Activated naive CD4-positive, alpha-beta T cell (primary cell): ENCODE results near the gene PTPRZ1.

Source experiments
- DNase-seq, 4 experiments: peaks; one replicate each; lab custom pipeline; 2025; lab: John Stamatoyannopoulos, UW

Gene PTPRZ1

DNA sequence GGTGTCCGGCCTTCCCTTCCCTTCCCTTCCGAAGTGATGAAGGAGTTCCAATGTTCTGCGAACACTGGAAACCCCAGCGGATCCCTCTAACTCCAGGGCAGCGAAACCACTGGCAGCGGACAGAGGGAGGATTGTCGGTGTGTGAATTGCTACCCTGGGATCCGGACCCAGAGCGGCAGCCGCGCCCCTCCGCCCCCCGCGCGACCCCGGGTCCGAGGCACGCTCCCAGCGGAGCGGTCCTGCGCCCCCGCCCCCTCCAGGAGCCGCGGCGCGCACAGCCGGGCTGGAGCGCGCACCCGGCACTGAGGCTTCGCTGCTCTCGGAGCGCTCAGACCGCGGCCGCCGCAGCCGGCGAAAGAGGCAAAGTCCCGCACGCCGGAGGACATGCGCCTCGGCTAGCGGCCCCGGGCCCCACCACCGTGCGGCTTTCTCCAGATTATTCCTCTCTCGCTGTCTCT is at the start of gene PTPRZ1:
Gene PTPRZ1 (plus strand): TSS at position 331 of the 458 bp plus-strand sequence. CDS start 339 bp downstream, outside the sequence.
- DNase-seq = no peak

DNA sequence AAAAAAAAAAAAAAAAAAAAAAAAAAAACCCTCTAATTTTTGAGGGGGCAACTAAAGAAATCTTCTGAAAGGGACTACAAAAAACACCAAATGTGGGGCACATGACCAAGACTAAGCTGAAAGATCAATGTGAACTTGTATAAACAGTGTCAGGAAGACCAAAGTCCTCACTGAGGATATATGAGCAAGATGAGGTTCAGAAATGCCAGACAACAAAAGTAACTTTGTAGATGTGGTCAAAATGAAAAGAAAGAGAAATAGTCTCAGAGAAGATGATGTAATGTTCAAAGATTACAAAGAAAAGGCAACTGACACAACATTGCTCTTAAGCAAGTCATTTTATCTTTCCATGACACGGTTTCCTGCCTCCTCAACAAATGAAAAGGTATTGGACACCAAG is 48.7 kb upstream of the PTPRZ1 start:
- DNase-seq = no peak

DNA sequence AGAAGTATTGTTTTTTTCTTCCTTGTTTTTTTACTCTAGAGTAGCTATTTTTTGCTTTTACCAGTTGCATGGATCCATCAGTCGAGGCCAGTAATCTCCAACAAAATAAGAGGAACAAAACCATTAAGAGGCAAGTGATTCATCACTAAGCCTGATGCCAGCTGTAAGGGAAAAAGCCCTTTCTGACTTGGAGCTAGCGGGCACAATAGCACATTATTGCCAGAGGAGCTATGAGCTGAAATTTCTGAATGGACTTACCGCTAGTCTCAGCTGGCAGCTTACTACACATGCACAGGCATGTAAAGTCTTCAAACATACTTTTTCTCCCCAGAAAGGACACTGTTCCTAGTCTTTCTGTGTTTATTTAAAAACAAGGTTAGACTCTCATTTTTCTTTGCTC is 41.6 kb upstream of the PTPRZ1 start:
- no peak for DNase-seq

DNA sequence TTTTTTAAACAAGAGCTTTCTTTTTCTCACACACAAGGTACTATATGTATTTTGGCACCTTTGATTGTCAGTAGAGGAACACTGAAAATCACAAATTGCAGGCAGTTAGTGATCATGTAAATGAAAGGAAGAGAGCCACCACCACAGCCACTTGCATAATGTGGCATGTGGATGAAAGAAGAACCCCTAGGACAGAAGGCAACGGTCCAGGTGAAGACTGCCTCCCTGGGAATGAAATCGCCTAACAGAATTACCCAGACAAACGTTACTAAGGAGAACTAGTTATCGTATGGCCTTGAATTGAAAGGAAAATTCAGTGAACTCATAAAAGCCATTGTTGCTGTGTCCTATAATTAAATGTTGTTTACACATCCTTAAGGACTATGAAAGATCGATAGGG is 41.2 kb upstream of the PTPRZ1 start:
- no peak for DNase-seq

DNA sequence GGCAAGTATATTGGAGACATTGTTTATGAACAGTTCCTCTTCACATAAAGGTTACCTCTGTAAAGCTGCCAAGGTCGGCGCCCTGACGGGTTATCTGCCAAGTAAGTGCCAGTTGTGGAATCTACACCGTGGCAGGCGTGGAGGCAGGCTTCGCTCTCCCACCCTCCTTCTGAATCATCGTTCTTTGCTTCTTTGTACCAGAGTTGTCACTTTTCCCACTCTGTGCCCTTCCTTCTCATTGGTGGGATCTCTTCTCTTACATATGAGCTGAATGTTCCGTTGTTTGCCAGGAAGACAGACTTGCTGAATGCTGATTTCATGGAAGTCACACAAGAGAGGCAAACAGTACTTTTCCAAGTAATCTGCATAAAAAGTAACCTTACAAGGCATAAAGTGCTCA is 40.6 kb upstream of the PTPRZ1 start:
- DNase-seq = no peak

DNA sequence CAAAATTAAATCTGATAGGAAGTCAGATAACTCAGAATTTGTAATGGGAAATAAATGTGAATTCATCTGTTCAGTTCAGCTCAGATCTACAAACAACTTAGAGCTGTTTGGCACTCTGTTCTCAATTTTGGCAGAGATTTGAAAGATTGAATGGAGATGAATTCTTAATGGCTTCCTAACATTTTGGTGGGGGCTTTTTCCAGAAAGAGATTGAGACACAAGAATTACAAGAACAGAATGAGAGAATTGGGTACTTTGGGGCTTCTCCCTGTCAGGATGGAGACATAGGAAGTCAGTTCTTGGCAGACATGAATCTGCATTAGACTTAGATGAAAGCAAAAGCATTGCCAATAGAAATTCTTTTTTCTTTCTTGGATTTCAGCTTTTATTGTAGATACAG is 39.0 kb upstream of the PTPRZ1 start:
- DNase-seq = no peak

DNA sequence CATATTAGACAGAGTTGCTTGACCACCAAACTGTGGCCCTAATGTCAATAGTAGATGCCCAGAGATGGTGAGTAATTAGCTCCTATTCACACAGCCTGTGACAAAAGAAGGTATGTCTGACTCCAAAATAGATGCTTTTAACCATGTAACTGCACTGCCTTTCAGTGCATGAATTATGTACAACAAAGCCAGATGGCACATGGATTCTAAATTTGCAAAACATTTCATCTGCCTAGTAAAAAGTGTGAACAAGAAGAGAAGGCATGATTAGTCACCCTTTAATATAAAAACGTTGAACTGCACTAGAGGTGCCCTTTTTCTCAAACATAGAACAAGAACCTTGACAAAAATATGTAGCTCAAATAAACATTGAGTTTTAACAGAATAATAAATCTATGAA is 35.5 kb upstream of the PTPRZ1 start:
- no peak for DNase-seq

DNA sequence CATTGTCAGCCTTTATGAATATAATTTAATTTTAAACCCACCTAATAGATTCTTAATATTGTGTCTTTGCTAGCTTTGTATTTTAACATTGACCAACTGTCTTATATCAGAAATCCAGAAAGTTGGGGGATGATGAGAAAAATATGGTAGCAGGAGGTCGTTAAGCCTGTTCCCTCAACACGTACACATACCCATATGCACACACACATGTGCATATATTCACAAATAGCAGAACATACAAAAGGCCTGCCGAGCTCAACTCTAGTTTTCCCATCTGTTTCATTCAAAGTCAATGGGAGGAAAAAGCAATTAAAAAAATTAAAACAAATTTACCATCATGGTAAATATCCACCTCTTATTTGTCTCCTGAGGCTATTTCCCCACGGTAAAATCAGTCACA is 25.9 kb upstream of the PTPRZ1 start:
- no peak for DNase-seq

DNA sequence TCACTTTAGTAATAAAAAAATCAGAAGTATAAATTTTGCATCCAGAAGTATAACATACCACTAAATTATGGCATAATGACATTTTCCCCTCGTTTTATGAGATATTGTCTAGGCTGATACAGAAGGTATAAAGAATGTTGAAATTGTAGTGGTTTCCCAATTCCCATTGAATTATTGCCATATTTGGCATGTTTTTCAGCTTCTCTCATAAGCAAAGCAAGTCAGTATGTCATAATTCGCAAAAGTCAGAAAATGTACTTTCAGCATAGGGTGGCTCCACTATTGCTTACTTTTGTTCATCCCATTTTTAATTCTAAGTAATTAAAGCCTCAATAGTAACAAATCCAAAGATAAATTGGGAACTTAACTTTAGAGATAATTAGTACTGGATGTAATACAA is 19.7 kb upstream of the PTPRZ1 start:
- no peak for DNase-seq

DNA sequence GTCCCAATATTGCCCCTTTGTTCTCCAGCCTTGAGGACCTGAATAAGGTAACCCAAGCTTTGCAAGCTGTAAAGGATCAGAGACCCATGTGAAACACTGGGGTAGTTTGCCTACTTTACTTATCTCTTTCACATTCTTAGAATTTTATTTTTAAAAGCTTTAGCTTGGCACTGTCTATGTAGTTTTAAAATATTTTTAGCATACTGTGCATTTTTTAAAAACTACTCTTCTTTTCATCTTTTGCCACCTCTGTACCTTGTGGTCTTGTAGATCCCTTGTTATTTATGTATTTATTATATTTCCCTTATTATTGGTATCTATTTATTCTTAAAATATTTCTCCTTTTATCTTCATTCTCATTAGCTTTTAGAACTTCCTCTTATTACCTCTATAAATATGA is 12.0 kb upstream of the PTPRZ1 start:
- no peak for DNase-seq

DNA sequence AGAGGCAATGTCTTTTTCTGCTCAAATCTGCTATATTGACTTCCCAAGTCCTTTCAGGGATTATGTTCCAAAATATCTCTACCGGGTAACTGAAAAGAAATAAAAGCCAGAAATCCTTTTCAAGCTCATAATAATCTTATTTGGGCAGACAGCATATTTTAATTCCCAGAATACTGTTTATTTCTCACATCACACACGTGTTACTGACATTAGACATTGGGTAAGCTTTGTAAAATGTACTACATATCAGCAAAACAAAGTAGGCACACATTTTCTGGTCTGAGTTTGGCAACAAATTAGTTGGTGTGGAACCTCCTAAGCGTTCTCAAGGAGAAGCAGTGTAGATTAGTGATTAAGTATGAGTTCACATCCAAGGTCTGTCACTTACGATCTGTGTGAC is 10.4 kb upstream of the PTPRZ1 start:
- DNase-seq = no peak

DNA sequence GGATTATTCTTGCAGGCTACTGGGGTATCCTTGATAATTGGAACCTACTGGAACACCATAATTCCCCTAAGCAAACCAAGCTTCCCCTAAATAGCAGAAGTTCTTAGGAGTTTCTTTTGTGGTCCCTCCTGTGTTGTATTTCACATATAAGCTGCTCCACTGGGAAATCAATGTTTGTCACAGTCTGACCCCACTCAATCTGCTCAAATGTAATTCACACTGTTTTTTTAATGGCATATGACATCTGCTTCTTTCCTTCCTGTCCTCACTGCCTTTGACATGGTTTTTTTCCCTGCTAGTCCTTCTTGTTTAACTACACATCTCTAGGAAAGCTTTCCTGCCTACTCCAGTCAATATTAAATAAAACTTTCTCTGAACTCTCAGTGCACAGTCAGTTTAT is 1.8 kb upstream of the PTPRZ1 start:
- DNase-seq = no peak

DNA sequence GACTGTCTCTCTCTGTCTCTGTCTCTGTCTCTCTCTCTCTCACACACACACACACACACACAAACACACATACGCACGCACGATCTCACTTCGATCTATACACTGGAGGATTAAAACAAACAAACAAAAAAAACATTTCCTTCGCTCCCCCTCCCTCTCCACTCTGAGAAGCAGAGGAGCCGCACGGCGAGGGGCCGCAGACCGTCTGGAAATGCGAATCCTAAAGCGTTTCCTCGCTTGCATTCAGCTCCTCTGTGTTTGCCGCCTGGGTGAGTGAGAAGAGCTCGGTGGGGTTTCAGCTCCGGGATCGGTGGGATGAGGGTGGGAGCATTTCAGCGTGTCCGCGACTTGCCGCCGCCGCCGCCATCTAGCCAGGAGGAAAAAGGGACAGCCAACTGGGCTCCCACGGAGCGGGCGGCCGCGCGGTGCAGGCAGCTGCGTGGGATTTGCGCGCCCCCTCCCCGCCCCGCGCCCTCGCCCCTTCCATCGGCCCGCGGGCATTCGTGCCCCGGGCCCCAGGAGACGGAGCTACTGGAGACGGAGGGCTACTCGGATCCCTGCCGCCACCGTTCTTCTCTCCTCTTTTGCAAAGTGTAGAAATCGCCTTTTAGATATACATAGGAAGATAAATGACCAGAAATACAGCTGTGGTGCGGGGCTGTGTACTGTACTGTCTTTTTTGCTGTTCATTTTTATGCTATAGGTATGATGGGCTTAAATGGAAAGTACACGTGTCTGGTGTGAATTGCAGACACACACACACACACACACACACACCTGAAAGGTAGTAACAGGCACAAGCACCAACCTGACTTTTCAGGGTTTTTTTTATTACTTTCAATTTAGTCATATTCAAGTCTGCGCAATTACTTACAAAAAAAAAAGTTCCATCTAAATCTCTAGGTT is 581 bp downstream of the PTPRZ1 start:
- DNase-seq = no peak

DNA sequence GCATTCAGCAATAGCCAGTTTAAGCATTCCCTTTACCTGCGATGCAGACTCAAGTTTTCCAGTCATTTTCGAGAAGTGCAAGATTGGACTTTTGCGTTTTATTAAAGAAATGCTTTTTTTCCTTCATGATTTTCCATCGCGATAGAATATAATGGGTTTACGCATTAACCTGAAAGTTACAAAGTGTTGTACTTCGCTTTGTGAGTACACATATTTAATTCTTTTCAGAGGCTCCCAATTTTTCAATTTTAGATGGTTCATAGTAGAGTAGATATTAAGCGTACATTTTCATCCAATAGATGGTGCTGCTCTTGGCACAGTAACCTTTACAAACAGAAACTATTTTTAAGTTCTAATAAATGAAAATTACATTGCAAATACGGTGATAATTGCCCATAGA is 1.3 kb downstream of the PTPRZ1 start:
- DNase-seq = no peak

DNA sequence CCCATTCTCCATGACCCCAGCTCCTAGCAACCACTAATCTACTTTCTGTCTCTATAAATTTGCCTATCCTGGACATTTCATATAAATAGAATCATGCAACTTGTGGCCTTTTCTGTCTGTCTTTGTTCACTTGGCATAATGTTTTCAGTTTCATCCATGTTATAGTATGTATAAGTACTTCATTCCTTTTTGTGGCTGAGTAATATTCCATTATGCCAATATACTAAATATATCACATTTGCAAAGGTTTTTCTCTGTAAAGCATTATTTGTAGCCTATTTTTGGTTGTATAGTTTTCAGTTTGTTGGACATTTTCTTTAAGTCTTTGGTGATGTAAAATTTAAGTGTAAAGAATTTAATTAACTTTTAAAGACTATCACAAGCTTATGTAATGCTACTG is 2.2 kb downstream of the PTPRZ1 start:
- DNase-seq = no peak

DNA sequence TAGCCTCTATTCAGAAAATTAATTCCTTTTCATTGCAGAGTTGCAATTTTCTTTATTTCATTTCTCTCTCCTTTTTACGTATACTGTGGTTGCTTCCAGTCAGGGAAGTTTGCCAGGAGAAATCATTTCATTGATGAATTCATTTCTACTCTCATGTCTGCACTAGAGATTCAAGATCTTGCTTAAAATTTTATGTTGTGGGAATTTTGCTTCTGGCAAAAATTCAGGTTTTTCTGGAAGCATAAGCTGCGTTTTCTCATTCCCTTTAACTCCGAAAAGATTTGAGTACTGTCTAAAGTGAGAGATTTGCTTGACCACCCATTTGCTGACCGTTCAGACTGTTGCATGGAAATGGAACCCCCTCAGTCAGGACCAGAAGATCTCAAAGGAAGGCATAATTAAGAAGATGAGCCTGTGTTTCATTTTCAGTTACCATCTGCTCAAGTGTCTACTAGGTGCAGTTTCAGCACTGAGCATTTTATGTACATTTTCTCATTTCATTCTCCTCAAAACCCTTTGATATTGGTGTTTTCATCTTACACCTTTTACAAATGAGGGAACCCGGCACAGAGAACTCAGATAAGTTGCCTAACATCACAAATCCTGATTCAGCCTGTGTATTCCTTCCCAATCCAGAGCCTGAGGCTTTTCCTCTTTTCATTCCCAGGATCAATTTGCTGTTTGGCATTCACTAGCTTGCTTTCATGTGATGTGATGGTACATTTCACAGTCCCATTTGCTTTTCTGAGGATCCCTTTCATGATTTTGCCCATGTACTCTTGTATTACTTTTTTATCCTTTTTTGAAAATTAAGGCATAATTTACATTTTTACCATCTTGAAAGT is 3.9 kb downstream of the PTPRZ1 start:
- no peak for DNase-seq

DNA sequence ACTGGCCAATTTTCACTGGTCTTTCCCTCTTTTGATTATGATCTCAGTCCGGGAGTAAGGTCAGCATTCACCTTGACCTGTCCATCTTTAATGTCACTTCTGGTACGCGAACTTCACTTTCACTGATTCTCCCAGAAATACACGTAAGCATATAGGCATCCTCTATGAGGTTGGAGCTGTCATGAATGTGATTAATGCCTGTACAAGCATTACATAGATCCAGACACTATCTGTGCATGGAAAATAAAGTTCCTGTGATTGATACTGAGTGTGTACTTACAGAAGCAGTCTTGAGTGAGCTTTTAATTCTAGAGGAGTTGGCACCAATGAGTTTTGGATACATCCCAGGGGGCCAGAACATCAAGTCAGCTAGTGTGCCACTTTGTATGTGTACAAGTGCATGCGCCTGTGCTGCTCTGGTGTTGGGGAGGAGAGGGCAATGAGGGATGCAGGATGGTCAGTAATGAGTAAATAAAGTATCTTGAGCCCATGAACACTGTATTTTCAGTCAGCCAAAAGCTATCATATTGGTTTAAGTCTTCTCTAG is 6.0 kb downstream of the PTPRZ1 start:
- DNase-seq = no peak

DNA sequence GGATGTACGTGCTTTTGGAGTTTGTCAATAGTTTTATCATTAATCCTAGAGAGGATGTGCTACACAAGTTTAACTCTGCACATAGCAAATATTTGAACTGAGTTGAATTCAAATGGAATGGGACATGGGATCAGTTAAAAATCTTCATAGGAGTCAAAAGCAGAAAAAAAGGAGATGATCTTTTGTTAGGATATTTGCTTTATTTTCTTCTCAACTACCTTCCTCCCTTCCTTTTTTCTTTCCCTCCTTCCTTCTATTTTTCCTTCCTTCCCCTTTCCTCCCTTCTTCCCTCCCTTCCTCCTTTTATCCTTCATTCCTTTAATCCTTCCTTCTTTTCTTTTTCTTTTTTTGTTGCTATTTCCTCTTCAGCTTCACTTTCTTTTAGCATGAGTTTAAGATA is 6.6 kb downstream of the PTPRZ1 start:
- DNase-seq = no peak

DNA sequence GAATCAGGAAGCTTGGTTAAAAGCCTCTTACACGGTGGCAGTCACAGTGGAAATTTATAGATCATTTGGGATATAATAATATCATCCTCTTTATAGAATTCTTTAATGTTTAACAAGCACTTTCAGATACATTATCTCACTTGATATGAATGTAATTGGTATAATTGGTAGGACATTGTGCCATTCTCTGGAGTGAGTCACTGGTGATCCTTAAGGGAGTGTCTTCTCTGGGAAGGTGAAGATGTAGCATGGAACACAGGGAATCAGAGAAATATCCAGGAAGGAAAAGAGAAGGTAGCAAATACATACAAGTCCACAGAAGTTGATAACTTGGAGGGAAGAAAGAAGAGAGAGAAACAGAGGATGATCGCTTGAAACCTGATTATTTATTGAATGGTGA is 9.8 kb downstream of the PTPRZ1 start:
- DNase-seq = no peak

DNA sequence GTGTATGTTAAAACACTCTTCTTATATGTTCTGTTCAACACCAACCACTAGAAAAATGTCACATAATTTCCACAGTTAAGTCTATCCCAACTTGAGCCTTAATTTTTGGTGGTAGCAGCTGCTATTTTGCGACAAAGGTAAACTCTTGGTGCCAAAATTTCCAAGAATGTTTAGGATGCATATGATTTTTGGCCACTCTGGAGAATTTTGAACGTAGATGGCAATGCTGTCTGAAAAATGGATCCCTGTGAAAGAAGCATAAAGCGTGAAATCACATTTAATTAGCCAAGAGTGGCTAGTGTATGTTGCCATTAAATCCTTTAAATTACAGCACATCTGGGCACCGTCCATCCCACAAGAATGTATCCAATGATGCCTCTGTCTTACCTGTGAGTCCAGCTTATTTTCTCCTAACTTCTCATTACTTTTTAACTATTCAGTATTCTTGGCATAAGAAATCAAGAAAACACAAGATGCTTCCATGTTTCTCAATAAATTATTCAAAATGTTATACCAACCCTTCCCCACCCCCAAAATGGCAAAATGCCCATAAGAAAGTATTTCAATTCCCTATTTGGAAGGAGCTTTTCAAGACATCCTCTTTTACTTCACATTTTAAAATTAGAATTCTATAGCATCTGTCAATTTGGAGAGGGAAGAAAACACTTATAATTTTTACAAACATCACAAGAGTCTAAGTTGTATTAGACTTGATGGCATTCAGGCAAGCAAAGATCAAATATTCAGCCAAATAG is 12.4 kb downstream of the PTPRZ1 start:
- DNase-seq = no peak

DNA sequence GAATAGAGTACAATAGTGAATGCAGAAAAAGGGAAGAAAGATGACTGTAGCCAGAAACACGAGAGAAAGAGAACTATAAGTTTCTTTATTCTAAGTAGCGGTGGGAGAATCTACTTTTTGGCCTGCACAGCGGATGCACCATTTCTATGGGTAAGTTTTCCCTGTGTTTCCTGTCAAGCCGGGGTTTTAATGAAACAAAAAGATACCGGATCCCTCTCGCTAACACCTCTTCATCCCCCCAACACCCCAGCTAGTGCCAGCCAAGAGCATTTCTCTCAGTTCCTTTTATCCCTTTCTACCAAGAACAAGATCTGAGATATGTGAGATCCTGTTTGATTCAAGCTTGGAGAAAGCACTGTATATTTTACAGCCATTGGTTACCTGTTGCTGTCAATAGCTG is 14.7 kb downstream of the PTPRZ1 start:
- DNase-seq = no peak

DNA sequence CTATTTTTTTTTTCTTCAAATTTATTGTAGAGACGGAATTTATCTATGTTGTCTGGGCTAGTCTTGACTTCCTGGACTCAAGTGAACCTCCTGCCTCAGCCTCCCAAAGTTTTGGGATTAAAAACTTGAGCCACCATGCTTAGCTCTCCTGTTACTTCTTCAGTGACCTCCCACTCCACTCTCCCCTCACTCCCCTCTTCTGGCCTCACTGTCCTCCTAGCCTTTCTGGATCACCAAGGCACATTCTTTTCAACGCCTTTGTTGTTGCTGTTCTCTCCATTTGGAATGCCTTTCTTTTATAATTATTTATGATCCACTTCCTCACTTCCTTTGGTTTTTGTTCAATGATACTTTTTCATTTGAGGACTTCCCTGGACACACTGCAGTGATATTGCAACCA is 17.9 kb downstream of the PTPRZ1 start:
- DNase-seq = no peak
